HG02571 (cell line): ENCODE measurements around the gene CFAP46.
"Not testable (repeated sequence)": the region's sequence is repeated elsewhere in the genome, so short reads cannot be mapped to it uniquely, and the experiment has no call there.

Experiments used
- ATAC-seq: cut with Tn5 transposase; IDR thresholded peaks from one replicate; pipeline ENCODE4 v1.9.1; 2021; ENCODE audit warnings: mild to moderate bottlenecking, moderate library complexity; ENCODE audit not compliant: unreplicated experiment

CFAP46 gene

DNA sequence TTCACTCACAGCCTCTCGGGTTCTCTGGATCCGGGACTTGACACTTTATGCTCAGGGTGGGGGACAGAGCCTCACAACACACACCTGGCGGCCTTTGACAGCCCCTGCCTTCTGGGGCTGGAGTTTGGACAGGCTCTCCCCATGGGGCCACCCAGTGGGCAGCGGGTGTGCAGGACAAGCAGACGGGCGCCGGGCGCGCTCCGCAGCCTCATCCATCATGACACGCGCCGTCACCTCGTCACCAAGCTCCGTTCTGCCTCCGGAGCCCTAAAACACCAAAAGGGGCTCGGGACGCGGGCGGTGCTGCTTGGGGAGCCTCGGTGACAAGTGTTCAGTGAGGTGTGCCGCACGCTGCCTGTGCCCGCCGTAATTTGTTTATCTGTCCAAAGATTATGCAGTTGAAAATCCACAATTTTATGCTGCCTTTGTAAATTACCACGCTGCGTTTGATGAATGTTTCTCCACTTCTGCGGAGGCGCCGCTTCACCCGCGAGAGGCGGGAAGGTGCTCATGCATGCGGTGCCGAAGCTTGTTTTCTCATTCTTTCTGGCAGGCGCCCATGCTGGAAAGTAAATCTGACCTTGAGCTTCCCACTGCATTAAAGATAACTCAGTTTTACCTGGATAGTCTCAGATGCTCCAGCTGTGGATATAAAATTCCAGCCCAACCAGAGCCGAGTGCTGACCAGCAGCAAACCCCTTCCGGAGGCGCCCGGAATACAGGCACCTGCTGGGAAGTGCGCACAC lies 162.6 kb downstream of the CFAP46 start:
- ATAC-seq: no peak

DNA sequence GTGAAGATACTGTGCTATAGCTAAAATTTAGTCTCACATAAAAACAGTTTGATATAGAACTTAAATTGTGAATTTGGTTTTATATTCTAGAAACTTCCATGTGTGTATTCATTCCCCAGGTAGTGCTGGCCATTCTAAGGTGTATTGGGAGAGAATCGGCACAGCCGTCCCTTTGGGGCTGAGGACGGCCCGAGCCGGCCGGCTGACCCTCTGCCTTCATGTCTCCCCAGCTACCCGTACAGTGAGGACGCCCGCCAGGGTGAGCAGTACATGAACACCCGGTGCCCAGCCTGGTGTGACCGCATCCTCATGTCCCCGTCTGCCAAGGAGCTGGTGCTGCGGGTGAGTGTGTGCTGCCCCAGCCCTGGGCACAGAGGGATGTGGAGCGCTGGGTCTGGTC lies 164.9 kb downstream of the CFAP46 start:
- ATAC-seq: no peak

DNA sequence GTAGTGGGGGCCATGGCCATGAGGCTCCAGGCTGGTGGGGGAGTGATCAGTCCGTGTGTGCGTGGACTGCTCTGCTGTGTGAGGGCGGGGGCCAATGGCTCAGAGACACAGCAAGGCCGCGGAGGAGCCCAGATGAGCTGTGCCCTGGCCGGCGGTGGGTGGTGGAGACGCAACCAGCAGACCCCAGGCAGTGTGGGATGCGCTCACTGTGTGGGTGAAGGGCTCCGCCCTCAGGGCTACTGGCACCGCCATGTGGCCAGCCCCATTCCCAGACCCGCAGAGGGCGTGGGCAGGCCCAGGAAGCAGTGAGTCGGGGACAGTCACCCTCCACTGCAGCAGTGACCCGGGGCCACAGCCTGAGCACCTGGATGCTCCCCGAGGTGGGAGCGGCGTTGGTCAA lies 165.5 kb downstream of the CFAP46 start:
- ATAC-seq: no peak

DNA sequence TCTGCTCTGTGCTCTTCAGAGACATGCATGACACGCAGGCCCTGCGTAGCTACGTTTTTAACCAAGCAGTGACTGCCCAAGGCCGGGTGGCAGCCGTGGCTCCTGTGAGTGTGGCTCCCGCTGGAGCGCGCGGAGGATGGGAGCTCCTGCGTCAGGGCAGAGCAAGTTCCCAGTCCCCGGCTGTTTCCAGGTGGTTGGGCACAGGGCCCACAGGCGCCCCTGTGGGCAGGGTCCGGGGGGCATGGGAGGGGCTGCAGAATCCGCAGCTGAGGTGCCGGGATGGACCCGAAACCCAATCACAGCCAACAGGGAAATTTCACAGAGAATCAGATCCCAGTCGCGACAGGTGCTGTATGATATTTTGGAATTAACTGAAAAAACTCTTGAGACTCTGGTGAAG lies 166.2 kb downstream of the CFAP46 start:
- ATAC-seq: no peak

DNA sequence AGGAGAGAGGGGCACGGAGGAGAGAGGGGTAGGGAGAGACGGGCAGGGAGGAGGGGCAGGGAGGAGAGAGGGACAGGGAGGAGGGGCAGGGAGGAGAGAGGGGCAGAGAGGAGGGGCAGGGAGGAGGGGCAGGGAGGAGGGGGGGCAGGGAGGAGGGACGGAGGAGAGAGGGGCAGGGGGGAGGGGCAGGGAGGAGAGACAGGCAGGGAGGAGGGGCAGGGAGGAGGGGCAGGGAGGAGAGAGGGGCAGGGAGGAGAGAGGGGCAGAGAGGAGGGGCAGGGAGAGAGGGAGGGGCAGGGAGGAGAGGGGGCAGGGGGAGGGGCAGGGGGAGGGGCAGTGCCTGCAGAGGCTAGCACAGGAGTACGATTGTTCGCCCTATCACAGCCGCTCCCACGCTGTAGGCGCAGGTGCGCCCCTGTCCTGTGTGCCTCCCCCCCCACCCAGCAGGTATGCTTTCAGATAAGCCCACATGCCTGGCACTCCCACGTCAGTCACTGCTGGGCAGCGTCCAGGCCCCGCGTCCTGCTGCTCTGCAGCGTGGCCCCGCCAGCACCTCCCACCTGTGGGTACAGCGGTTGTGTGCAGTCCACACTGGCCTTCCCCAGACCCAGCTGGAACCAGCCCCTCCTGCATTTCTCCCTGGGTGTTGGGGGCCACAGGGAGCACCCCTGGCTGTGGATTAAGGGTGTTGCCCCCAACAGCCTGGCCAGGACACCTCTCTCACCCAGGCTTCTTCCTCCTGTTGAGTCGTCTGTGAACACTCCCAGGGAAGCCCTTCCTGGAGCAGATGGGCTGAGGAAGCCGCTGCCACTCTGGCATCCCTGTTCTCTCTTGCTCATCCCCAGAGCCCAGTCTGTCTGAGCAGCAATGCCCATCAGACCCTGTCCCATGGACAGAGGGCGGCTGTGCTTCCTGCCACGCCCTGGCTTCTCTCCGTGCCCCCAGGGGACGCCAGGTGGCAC lies 167.2 kb downstream of the CFAP46 start:
- no peak for ATAC-seq

DNA sequence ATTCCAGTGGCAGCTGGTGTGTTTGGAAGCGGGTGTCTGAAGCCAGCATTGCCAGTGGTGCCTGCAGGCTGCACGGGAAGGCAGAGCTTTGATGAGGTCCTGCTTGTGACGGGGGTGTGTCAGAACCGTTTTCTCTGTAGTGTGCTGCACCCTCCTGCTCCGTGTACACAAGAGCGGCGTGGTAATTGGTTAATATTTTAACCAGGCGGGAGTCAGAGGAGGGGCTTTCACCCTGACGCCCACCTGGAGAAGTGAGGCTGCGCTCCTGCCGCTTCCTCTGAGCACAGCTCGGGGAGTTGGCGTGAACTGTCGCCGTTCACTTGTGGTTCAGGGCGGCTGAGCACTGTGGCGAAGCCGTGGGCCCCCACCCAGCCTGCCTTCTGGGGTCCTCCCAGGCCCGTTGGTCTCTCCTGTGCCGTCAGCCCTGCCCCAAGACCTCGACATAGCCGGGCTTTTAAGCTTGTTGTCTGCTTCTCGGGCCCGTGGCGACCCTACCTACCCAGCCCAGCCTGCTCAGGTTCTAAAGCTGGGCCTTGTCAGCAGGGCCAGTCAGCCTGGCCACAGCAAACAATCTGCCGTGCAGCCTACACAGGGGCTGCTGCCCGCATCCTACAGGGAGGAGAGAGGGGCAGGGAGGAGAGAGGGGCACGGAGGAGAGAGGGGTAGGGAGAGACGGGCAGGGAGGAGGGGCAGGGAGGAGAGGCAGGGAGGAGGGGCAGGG lies 168.0 kb downstream of the CFAP46 start:
- ATAC-seq: no peak

DNA sequence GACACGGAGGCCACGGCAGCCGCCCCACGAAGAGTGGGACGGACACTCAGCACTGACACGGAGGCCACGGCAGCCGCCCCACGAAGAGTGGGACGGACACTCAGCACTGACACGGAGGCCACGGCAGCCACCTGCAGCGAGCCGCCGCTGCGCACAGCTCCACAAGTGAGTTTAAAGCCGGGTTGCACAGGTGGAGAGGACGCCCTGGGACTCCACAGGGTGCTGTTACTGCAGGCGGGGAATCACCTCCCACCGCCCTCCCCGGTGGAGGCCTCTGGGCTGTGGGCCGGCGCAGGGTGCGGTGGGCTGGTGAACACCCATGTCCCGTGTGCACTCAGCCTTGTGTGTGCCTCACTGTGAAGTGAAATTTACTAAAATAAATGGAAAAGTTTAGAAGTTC lies 169.6 kb downstream of the CFAP46 start:
- ATAC-seq: not testable (repeated sequence)

DNA sequence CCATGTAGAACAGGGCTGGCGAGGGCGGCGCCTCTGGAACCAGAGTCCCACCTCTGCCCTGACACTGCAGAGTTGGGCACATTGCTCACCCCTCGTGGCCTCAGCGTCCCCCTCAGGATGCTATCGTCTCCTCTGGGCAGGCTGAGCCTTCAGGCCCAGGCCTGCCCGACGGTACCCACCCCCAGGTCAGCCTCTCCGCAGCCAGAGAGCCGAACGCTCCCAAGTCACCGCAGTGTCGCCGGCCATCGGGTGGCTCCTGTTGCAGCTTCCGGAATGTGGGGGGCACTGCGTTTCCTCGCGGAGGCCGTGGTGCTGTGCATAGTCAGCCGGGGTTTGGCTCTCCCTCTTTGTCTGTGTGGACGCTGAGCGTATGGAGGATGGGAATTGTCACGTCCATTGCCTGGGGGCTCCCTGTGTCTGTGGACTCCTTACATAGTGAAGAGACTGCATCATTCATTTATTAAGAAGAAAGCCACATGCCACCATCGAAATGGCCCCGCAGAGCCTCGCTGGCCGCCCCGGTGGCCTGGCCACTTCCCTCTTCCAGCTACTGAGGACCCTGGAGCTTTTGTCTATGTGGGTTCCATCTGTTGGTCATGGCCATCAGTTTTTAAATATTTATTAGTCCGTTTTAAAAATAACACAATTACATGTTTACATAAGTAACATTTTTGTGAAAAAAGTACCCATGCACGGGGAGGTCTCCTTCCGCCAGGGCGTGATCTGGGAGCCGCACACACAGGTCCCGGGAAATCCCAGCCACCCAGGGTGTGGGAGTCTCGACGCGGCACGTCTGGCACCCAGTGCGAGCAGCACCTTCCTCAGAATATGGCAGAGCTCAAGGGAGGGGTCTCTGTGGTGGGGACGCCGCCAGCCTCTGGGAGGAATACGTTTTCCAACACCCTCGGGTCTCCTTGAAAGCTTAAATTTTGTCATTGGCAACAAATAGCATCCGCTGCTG lies 172.0 kb downstream of the CFAP46 start:
- no peak for ATAC-seq

DNA sequence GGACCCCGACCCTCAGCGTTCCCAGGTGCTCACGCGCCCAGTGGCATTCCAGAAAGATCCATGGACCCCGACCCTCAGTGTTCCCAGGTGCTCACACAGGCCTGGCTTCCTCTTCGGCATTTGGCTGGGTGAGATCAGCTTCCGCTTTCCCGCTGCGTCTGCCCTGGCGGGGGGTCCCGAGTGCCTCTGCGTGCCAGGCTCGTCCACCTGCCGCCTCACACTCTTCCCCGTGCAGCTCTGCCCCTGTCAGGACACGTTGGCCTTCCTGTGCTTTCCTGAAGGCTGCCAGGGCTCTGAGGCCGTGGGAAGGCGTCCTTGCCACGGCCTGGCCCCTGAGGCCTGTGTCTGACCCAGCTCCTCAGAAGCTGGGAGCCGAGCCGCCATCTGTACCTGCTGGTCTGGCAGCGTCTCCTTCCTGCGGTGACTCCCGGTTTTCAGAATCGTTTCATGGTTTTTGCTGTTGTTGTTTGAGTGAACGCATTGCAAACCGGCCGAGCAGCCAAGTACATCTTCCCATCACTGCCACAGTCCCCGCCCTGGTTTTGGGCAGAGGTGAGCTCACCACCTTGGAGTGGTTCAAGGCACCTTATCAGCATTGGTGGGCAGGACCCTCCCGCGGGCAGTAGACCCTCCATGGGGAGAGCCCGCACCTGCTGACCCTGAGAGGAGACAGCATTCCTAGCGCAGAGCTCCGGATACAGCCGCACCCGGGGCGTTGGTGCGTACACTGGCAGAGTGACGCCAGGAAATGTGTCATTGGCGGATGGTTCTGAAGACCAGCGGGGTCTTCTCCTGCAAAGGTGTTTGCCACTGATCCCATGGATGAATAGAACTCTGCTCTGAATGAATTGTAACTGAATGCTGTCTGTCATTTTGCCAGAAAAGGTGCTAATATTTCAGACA lies 173.8 kb downstream of the CFAP46 start:
- no peak for ATAC-seq

DNA sequence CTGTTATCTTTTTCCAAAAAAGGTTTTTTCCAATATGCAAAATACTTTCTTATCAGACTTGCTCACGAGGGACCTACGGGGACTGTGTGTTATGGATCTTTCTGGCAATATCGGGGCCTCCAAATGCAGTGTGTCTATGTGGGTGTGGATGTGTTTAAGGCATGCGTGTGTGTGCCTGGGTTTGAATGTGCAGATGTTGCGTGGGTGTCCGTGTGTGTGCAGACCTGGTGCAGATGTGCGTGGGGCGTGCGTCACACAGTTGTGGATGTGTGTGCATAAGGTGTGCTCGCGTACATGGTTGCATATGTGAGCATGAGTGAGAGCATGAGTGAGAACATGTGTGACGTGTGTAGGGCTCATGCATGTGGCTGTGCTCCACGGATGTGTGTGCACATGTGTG lies 176.1 kb downstream of the CFAP46 start:
- ATAC-seq: no peak

DNA sequence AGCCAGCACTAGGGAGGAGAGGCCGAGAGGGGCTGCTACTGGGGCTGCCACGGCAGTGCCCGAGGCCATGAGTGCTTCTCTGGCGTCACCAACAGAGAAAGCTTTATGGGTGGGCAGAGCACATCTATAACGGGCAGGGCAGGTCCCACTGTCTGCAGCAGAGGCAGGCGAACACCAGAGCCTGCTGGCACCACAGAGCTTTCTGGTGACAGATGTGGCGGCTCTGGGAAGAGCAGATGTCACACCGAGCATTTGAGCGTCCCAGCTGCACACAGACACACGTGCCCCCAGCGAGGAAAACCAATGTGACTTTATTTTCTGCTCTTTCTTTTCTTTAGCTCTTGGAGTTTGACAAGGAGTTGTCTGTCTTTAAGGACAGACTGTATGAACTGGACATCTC lies 176.9 kb downstream of the CFAP46 start:
- no peak for ATAC-seq

DNA sequence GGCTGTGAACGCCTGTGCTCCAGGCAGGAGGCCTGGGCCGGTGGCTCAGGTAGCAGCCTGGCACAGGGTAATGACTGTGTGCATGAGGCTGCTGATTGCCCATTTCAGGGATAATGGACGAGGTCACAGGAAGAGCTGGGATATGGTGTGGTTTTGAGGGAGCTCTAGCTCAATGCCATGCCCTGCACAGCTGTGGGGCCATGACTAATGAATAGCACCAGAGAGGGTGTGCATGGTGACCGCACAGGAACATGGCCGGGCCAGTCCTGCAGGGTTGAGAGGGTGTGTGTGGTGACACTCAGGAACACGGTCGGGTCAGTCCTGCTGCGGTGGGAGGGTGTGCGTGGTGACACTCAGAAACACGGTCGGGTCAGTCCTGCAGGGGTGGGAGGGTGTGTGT lies 178.3 kb downstream of the CFAP46 start:
- no peak for ATAC-seq

DNA sequence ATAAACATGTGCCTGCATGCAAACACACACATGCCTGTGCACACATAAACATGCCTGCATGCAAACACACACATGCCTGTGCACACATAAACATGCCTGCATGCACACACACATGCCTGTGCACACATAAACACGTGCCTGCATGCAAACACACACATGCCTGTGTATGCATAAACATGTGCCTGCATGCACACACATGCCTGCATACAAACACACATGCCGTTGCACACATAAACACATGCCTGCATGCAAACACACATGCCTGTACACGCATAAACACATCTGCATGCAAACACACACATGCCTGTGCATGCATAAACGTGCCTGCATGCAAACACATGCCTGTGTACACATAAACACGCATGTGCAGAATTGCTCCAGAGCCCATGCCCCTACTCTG lies 178.8 kb downstream of the CFAP46 start:
- no peak for ATAC-seq

DNA sequence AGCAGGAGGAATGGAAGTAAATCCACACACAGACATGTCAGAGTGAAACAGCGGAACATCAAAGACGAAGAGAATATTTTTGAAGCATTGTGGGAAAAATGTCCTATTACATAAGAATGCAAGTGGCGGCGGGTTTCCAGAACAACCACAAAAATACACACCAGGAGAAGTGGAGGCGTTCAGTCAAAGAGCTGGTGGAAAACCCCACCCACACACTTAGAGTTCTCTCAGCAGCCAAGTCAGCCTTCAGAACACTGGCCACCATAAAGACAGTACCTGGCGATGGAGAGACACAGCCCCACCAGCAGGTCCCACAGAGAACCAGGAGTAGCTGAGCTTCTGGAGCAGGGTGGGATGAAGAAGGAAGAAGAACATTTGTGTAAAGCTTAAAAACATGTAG lies 180.1 kb downstream of the CFAP46 start:
- ATAC-seq: no peak

DNA sequence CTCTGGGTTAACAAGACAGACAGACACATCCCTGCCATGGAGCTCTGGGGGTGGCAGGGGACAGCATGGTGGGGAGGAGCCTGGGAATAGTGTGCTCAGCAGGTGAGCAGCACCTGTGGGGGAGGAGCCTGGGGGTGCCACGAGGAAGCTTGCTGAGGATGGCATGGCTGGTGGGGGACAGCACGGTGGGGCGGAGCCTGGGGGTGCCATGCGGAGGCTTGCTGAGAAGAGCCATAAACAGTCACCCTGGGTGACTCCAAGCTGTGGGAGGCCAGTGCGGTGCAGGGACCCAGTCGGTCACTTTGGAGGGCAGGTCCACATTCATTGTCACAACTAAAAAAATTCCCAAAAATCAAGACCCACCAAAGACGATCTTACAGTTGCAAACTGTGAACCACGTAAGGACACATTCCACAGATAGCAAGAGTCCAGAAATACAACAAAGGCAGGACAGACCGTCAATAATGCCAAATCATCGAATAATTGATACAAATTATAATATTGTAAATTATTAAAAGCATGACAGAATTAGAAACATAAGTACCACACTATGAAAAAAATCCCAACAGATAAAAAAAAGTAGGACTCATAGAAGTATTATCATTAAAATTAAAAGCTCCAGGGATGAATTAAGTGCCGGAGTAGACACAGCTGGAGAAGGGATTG lies 180.8 kb downstream of the CFAP46 start:
- ATAC-seq: no peak

DNA sequence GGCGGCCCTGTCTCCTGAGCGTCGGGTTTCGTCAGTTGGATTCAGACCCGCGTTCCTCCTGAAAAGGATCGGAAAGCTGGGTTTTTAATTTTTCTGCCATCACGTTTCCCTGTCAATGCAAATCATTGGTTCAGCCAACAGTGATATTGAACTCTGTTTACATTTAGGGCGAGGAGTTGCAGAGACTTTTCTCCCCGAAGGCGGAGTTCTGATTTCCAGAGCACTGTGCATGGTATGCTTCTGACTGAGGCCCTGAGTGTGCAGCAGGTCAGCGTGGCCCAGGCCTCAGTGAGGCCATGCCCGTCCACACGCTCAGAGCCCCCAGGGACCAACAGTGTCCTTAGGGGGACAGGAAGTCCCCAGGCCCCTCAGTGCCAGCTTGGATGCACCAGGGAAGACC lies 183.5 kb downstream of the CFAP46 start:
- ATAC-seq: no peak
